K562 (cell line): Measurements from ENCODE around the gene EPHB4. TPM values are rescaled to one million over a fixed set of nuclear protein-coding genes. Genes with fewer than 3 reads are reported as not detected.

ENCODE experiments used
- ATAC-seq: fragments of 200-7000 bp; cut with Tn5 transposase; 3 replicates; pipeline ENCODE4 v1.9.1; 2020; ENCODE audit warnings: moderate library complexity
- BruUV-seq: library from RNA; stranded (reverse); fragments of 400-500 nt; replicated peaks from 2 replicates; lab custom pipeline; 2021; lab: Mats Ljungman, UMichigan
- CTCF ChIA-PET: fragments of 300-600 bp; formaldehyde crosslinking; extraction: SDS; loops from one replicate; lab custom pipeline; 2021; ENCODE audit warnings: low intra/inter-chr PET ratio; lab: Yijun Ruan, JAX
- POLR2A ChIA-PET: fragments of 300-600, 350-650 bp; sonication (Branson Sonifier 250); formaldehyde crosslinking; extraction: SDS; loops from one replicate; lab custom pipeline; 2021; ENCODE audit warnings: antibody characterized with exemption, inconsistent platforms; lab: Yijun Ruan, JAX
- DNase-seq, 4 experiments: peaks; one replicate each; pipeline versions ENCODE4 v3.0.0 to v3.0.0-alpha.2; 2011 to 2018; ENCODE audit warnings: low spot score in 3 of 4, mixed read lengths in 3 of 4; ENCODE audit errors: extremely low read depth in 1 of 4
- FAIRE-seq: peaks from 2 replicates; lab custom pipeline; 2011; peaks lifted over from hg19 to GRCh38; lab: Jason Lieb, UNC
- H2AFZ ChIP-seq: 2 replicates; pipeline ENCODE4 v1.6.0; 2011; ENCODE audit warnings: low read depth, low read length, control low read depth, inconsistent platforms
- H3K27ac ChIP-seq: fragments of 200-600 bp; 3 replicates; pipeline ENCODE4 v1.8.0; 2011; ENCODE audit warnings: low read depth, mild to moderate bottlenecking, control low read depth, inconsistent platforms, low read length, moderate library complexity, mixed read lengths; ENCODE audit errors: extremely low read depth
- H3K27me3 ChIP-seq, 2 experiments: fragments of 300-600 bp in 1 of 2; 2 replicates in 1 of 2; 3 replicates in 1 of 2; pipeline versions ENCODE4 v1.6.0 to v1.8.0; 2011; ENCODE audit warnings: inconsistent platforms in 2 of 2, low read length in 2 of 2, mild to moderate bottlenecking in 1 of 2, mixed read lengths in 1 of 2, moderate library complexity in 1 of 2; ENCODE audit not compliant: control insufficient read depth in 2 of 2, insufficient read depth in 2 of 2
- H3K36me3 ChIP-seq: fragments of 300-600 bp; 3 replicates; pipeline ENCODE4 v1.8.0; 2011; ENCODE audit warnings: mild to moderate bottlenecking, low read length, inconsistent platforms; ENCODE audit not compliant: control insufficient read depth, insufficient read depth
- H3K4me1 ChIP-seq, 2 experiments: fragments of 200-600 bp in 1 of 2; replicated peaks in 1 of 2; 2 replicates in 1 of 2; 3 replicates in 1 of 2; pipeline versions ENCODE4 v1.5.1 to v1.8.0; 2011; ENCODE audit warnings: inconsistent platforms in 2 of 2, low read length in 2 of 2, mild to moderate bottlenecking in 1 of 2, mixed read lengths in 1 of 2, moderate library complexity in 1 of 2; ENCODE audit not compliant: control insufficient read depth in 2 of 2, insufficient read depth in 2 of 2
- H3K4me2 ChIP-seq: 2 replicates; pipeline ENCODE4 v1.6.1; 2011; ENCODE audit warnings: low read length, control low read depth, inconsistent platforms, mixed read lengths; ENCODE audit not compliant: insufficient read depth
- H3K4me3 ChIP-seq: fragments of 200-600 bp; sonication (generic), shearing (Covaris generic); 2 replicates; pipeline ENCODE4 v1.5.1; 2016; ENCODE audit warnings: control low read depth, inconsistent platforms
- H3K79me2 ChIP-seq: fragments of 200-600 bp; 3 replicates; pipeline ENCODE4 v1.8.0; 2011; ENCODE audit warnings: low read length, inconsistent platforms; ENCODE audit not compliant: control insufficient read depth, insufficient read depth
- H3K9ac ChIP-seq, 2 experiments: 2 replicates each; pipeline versions ENCODE4 v1.6.0 to v1.6.1; 2011; ENCODE audit warnings: low read depth in 2 of 2, low read length in 2 of 2, control low read depth in 1 of 2, inconsistent platforms in 1 of 2, mild to moderate bottlenecking in 1 of 2, mixed read lengths in 1 of 2; ENCODE audit not compliant: insufficient read depth in 1 of 2
- H3K9me1 ChIP-seq: one replicate; pipeline ENCODE4 v1.6.0; 2011; ENCODE audit warnings: inconsistent platforms, mild to moderate bottlenecking, low read length, moderate library complexity; ENCODE audit not compliant: control insufficient read depth, insufficient read depth
- H3K9me3 ChIP-seq: replicated peaks from 2 replicates; pipeline ENCODE4 v1.5.1; 2011; ENCODE audit warnings: low read depth, low read length, inconsistent platforms; ENCODE audit not compliant: control insufficient read depth, insufficient read depth
- H4K20me1 ChIP-seq: replicated peaks from 2 replicates; pipeline ENCODE4 v1.6.1; 2011; ENCODE audit warnings: low read length, inconsistent platforms, mixed read lengths; ENCODE audit not compliant: control insufficient read depth, insufficient read depth
- NR2C1 ChIP-seq, 2 experiments: fragments of 450-650 bp; IDR thresholded peaks; 2 replicates each; pipeline ENCODE4 v1.6.1; 2017; ENCODE audit warnings: mild to moderate bottlenecking in 2 of 2, antibody characterized with exemption in 1 of 2, inconsistent platforms in 1 of 2, missing compliant biosample characterization in 1 of 2, missing genetic modification characterization in 1 of 2
- ZBTB7A ChIP-seq: IDR thresholded peaks from 2 replicates; pipeline ENCODE4 v1.6.1; 2011; ENCODE audit warnings: low read depth, mild to moderate bottlenecking, low read length, moderate library complexity, borderline replicate concordance; ENCODE audit not compliant: control insufficient read depth
- WGBS: fragments of 100-300 bp; shearing (Covaris generic); methylation state at CpG from one replicate; pipeline ENCODE4 v1.1.6; 2016; ENCODE audit warnings: low coverage, mixed read lengths; ENCODE audit not compliant: insufficient coverage; ENCODE audit errors: missing lambda C conversion rate; 5-methylcytosine and 5-hydroxymethylcytosine counted together
- in situ Hi-C: fragments of 300-500 bp; cut with MboI; formaldehyde crosslinking; loops from 4 replicates; pipeline ENCODE4 v1.15.0; 2018; ENCODE audit warnings: inconsistent platforms, mixed read lengths
- intact Hi-C: fragments of 100-400 bp; cut with micrococcal nuclease; formaldehyde crosslinking; loops from 2 replicates; pipeline ENCODE4 v1.14.2; 2022
- polyA plus RNA-seq, 8 experiments: library from polyadenylated mRNA; depleted of rRNA in 4 of 8; stranded (reverse) in 5 of 8; unstranded in 3 of 8; fragments of >200 nt; fragmentation: Nextera tagmentation in 2 of 8; fragmentation: Illumina TruSeq in 1 of 8; extraction: Ambion mirVana in 2 of 8; extraction: Trizol in 1 of 8; gene quantifications; 2 replicates each; pipeline versions ENCODE4 v1.2.1 to v1.2.3, GENCODE V29; 2011 to 2014; ENCODE audit warnings: inconsistent platforms in 1 of 8, missing spikeins in 1 of 8
- total RNA-seq, 7 experiments: library from RNA; depleted of rRNA in 6 of 7; stranded (reverse); fragments of >200 nt in 6 of 7; fragmentation: Illumina TruSeq in 2 of 7; extraction: Trizol in 2 of 7; gene quantifications; 2 replicates each; pipeline versions ENCODE4 v1.2.1 to v1.2.3, GENCODE V29; 2011 to 2021; ENCODE audit warnings: low replicate concordance in 1 of 7
- TF ChIP-seq, protein P1 (sequence below), 3 experiments: IDR thresholded peaks in 2 of 3; conservative IDR thresholded peaks in 1 of 3; 2 replicates each; pipeline ENCODE4 v1.5.1; 2011 to 2012; ENCODE audit warnings: low read length in 3 of 3, mild to moderate bottlenecking in 3 of 3, control low read depth in 2 of 3, improper control_type of control experiment in 1 of 3, inconsistent platforms in 1 of 3, low read depth in 1 of 3, mixed read lengths in 1 of 3, moderate library complexity in 1 of 3; ENCODE audit not compliant: insufficient read depth in 2 of 3

Gene EPHB4
- total and polyA plus RNA-seq, 9 of the 15 experiments (the other 6 are each of a cell fraction or from before 2014, with no cell fraction given) = 1.2 to 82.1 (median 37.9) TPM

DNA sequence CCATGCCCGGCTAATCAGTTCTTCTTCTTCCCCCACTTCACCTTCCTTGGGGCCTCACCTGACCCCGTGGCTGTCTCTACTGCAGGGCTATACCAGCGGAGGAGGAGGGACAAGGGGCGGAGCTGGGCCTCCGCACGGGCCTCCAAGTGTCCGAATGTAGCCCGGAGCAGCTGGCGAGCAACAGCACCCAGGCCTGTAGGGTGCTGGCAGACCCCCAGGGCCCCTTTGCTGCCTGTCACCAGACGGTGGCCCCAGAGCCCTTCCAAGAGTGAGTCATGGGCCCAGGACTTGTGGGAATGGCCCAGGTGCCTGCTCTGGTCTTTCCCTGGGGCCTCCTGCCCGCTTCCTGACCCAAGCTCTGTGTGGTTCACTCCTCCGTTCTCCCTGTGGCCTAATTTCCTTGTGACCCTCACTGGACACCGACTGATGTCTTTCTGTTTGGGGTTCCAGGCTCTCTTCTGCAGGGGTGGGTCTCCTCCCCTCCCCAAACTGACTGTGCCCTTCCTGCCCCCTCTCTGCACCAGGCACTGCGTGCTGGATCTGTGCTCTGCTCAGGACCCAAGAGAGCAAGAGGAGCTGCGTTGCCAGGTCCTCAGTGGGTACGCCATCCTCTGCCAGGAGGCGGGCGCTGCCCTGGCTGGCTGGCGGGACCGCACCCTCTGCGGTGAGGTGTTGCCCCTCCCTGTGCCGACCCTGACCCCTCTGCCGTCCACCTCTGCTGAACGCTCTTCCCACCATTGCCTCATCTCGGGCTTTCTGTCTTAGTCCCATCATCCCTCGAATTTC is 35.2 kb downstream of the EPHB4 start:
- ATAC-seq = peak; percentile 36
- H3K4me3 ChIP-seq = no peak overlapping the region
- peaks cover 0 to 15% of the 10 kb centered on the region in 2 experiments; a peak in 2 of 5 replicates for H3K27me3 ChIP-seq
- no peak overlapping the region for H3K4me2 ChIP-seq
- in situ Hi-C loops = no loop called here
- no peaks in the 10 kb centered on the region for H3K79me2 ChIP-seq
- H3K27ac ChIP-seq = no peak overlapping the region
- no peaks in the 10 kb centered on the region for H3K9me3 ChIP-seq
- no peaks in the 10 kb centered on the region for H3K9me1 ChIP-seq
- BruUV-seq = no TSS peak
- FAIRE-seq = no peak
- DNase-seq = no peak
- peaks cover 0 to 28% of the 10 kb centered on the region in 2 experiments; a peak in 3 of 5 replicates for H3K4me1 ChIP-seq
- TF ChIP-seq ZBTB7A (peak; percentile 25; the same call in 1 of the 2 replicates), NR2C1 (IDR thresholded peaks at IDR 0.05) (no peak), NR2C1 (tag; IDR thresholded peaks at IDR 0.05) (no peak)
- TF ChIP-seq, protein P1, sequence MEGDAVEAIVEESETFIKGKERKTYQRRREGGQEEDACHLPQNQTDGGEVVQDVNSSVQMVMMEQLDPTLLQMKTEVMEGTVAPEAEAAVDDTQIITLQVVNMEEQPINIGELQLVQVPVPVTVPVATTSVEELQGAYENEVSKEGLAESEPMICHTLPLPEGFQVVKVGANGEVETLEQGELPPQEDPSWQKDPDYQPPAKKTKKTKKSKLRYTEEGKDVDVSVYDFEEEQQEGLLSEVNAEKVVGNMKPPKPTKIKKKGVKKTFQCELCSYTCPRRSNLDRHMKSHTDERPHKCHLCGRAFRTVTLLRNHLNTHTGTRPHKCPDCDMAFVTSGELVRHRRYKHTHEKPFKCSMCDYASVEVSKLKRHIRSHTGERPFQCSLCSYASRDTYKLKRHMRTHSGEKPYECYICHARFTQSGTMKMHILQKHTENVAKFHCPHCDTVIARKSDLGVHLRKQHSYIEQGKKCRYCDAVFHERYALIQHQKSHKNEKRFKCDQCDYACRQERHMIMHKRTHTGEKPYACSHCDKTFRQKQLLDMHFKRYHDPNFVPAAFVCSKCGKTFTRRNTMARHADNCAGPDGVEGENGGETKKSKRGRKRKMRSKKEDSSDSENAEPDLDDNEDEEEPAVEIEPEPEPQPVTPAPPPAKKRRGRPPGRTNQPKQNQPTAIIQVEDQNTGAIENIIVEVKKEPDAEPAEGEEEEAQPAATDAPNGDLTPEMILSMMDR (IDR thresholded peaks at IDR 0.05 in 2 of 3, conservative IDR thresholded peaks at IDR 0.05 in 1 of 3; ENCODE audit: insufficient read depth in 2 of 3, low read depth in 1 of 3, low read length in 3 of 3) = 0 out of 6 replicates have a peak, but pooled peaks of 2 of the 3 experiments have one; percentile 5 to 16
- intact Hi-C loops = no loop called here
- no peaks in the 10 kb centered on the region for H4K20me1 ChIP-seq
- H3K9ac ChIP-seq = peak overlapping the region in 1 of 2 experiments; percentile 80; a peak in 2 of 4 replicates
- 40% methylated on average over 26 of the region's 26 CpGs for WGBS
- no peak overlapping the region for H2AFZ ChIP-seq
- no peaks in the 10 kb centered on the region for H3K36me3 ChIP-seq
- CTCF ChIA-PET = no interaction called here
- POLR2A ChIA-PET = no interaction called here
